H9 (cell line): Measurements from ENCODE around the gene TEX11. TPM values are rescaled to one million over a fixed set of nuclear protein-coding genes. Genes with fewer than 3 reads are reported as not detected.

Experiments
- DNase-seq: peaks from one replicate; pipeline ENCODE4 v3.0.0-alpha.2; 2017
- H2AFZ ChIP-seq: one replicate; pipeline ENCODE4 v1.6.1; 2013; ENCODE audit warnings: mild to moderate bottlenecking, low read length, control low read depth, moderate library complexity
- H2AK5ac ChIP-seq: 2 replicates; pipeline ENCODE4 v1.6.1; 2013; ENCODE audit warnings: low read length, control low read depth, mixed read lengths; ENCODE audit not compliant: insufficient read length
- H2BK120ac ChIP-seq: one replicate; pipeline ENCODE4 v1.6.1; 2013; ENCODE audit warnings: low read depth, mild to moderate bottlenecking, low read length, control low read depth, inconsistent platforms; ENCODE audit not compliant: poor library complexity, severe bottlenecking
- H2BK12ac ChIP-seq: 2 replicates; pipeline ENCODE4 v1.6.1; 2013; ENCODE audit warnings: low read length, control low read depth, mixed read lengths, low read depth; ENCODE audit not compliant: insufficient read length
- H2BK15ac ChIP-seq: 2 replicates; pipeline ENCODE4 v1.6.1; 2013; ENCODE audit warnings: low read depth, low read length, control low read depth
- H2BK20ac ChIP-seq: one replicate; pipeline ENCODE4 v1.6.1; 2013; ENCODE audit warnings: low read depth, mild to moderate bottlenecking, low read length, control low read depth, inconsistent platforms; ENCODE audit not compliant: poor library complexity, severe bottlenecking
- H2BK5ac ChIP-seq: 2 replicates; pipeline ENCODE4 v1.6.1; 2013; ENCODE audit warnings: low read length, control low read depth, mixed read lengths; ENCODE audit not compliant: insufficient read length
- H3K14ac ChIP-seq: 2 replicates; pipeline ENCODE4 v1.6.1; 2013; ENCODE audit warnings: low read length, control low read depth; ENCODE audit not compliant: insufficient read depth
- H3K18ac ChIP-seq: 2 replicates; pipeline ENCODE4 v1.6.1; 2013; ENCODE audit warnings: low read depth, mild to moderate bottlenecking, mixed read lengths, low read length, control low read depth; ENCODE audit not compliant: insufficient read length
- H3K23ac ChIP-seq: 2 replicates; pipeline ENCODE4 v1.6.1; 2013; ENCODE audit warnings: low read length, control low read depth, mixed read lengths, low read depth; ENCODE audit not compliant: insufficient read length
- H3K23me2 ChIP-seq: 2 replicates; pipeline ENCODE4 v1.6.1; 2013; ENCODE audit warnings: low read depth, mild to moderate bottlenecking, mixed read lengths, low read length, control low read depth; ENCODE audit not compliant: insufficient read length, poor library complexity, severe bottlenecking
- H3K27ac ChIP-seq: 2 replicates; pipeline ENCODE4 v1.5.1; 2013; ENCODE audit warnings: low read length, control low read depth, mixed read lengths, low read depth; ENCODE audit not compliant: insufficient read length
- H3K27me3 ChIP-seq: 2 replicates; pipeline ENCODE4 v1.6.1; 2013; ENCODE audit warnings: low read length, control low read depth, inconsistent platforms; ENCODE audit not compliant: insufficient read depth
- H3K4ac ChIP-seq: 2 replicates; pipeline ENCODE4 v1.6.1; 2013; ENCODE audit warnings: low read depth, mild to moderate bottlenecking, control low read depth, inconsistent platforms, low read length, moderate library complexity
- H3K4me1 ChIP-seq: 2 replicates; pipeline ENCODE4 v1.6.1; 2013; ENCODE audit warnings: low read length, control low read depth, inconsistent platforms; ENCODE audit not compliant: insufficient read depth
- H3K4me2 ChIP-seq: 2 replicates; pipeline ENCODE4 v1.6.1; 2013; ENCODE audit warnings: low read length, control low read depth, mixed read lengths; ENCODE audit not compliant: insufficient read length, insufficient read depth
- H3K56ac ChIP-seq: 2 replicates; pipeline ENCODE4 v1.6.1; 2013; ENCODE audit warnings: low read depth, mild to moderate bottlenecking, mixed read lengths, low read length, control low read depth; ENCODE audit not compliant: insufficient read length
- H3K79me1 ChIP-seq: 2 replicates; pipeline ENCODE4 v1.6.1; 2013; ENCODE audit warnings: low read depth, mild to moderate bottlenecking, moderate library complexity, low read length, control low read depth, inconsistent platforms; ENCODE audit not compliant: insufficient read depth, poor library complexity, severe bottlenecking
- H3K79me2 ChIP-seq: 2 replicates; pipeline ENCODE4 v1.6.1; 2013; ENCODE audit warnings: low read length, control low read depth, inconsistent platforms; ENCODE audit not compliant: insufficient read depth
- H3K9ac ChIP-seq: 2 replicates; pipeline ENCODE4 v1.6.1; 2013; ENCODE audit warnings: low read length, control low read depth, mixed read lengths; ENCODE audit not compliant: insufficient read length; ENCODE audit errors: extremely low read depth
- H3K9me3 ChIP-seq: one replicate; pipeline ENCODE4 v1.6.1; 2013; ENCODE audit warnings: low read depth, low read length, inconsistent platforms; ENCODE audit not compliant: control insufficient read depth
- H3T11ph ChIP-seq: one replicate; pipeline ENCODE4 v1.6.1; 2013; ENCODE audit warnings: mild to moderate bottlenecking, low read length, control low read depth, inconsistent platforms
- H4K20me1 ChIP-seq: one replicate; pipeline ENCODE4 v1.6.1; 2013; ENCODE audit not compliant: control insufficient read depth, insufficient read length, insufficient read depth
- H4K5ac ChIP-seq: 2 replicates; pipeline ENCODE4 v1.6.1; 2013; ENCODE audit warnings: low read depth, mild to moderate bottlenecking, mixed read lengths, low read length, control low read depth; ENCODE audit not compliant: insufficient read length
- H4K8ac ChIP-seq: replicated peaks from 2 replicates; pipeline ENCODE4 v1.6.1; 2013; ENCODE audit warnings: low read length, control low read depth, mixed read lengths, low read depth; ENCODE audit not compliant: insufficient read length
- H4K91ac ChIP-seq: 2 replicates; pipeline ENCODE4 v1.6.1; 2013; ENCODE audit warnings: low read depth, mild to moderate bottlenecking, moderate library complexity, mixed read lengths, low read length, control low read depth; ENCODE audit not compliant: insufficient read length
- H3K27ac Mint-ChIP-seq, 3 experiments: 2 replicates in 2 of 3; 3 replicates in 1 of 3; pipeline ENCODE4 v1.8.0; 2020 to 2021; ENCODE audit warnings: mixed read lengths in 3 of 3, mild to moderate bottlenecking in 1 of 3, moderate library complexity in 1 of 3
- H3K27me3 Mint-ChIP-seq: 2 replicates; pipeline ENCODE4 v1.8.0; 2021; ENCODE audit warnings: low read depth, mild to moderate bottlenecking, moderate library complexity, mixed read lengths
- H3K36me3 Mint-ChIP-seq, 3 experiments: 2 replicates in 2 of 3; 3 replicates in 1 of 3; pipeline ENCODE4 v1.8.0; 2020 to 2021; ENCODE audit warnings: low read depth in 3 of 3, mixed read lengths in 3 of 3; ENCODE audit not compliant: insufficient read depth in 1 of 3
- H3K4me1 Mint-ChIP-seq, 2 experiments: 2 replicates each; pipeline ENCODE4 v1.8.0; 2020; ENCODE audit warnings: mixed read lengths in 2 of 2
- H3K4me3 Mint-ChIP-seq, 2 experiments: 2 replicates in 1 of 2; 3 replicates in 1 of 2; pipeline ENCODE4 v1.8.0; 2020 to 2021; ENCODE audit warnings: mild to moderate bottlenecking in 2 of 2, mixed read lengths in 2 of 2, moderate library complexity in 1 of 2
- H3K9me3 Mint-ChIP-seq, 2 experiments: 2 replicates in 1 of 2; 3 replicates in 1 of 2; pipeline ENCODE4 v1.8.0; 2020; ENCODE audit warnings: mild to moderate bottlenecking in 2 of 2, mixed read lengths in 2 of 2, moderate library complexity in 1 of 2
- CTCF ChIP-seq: fragments of 200-600 bp; sonication (generic); conservative IDR thresholded peaks from 3 replicates; pipeline ENCODE4 v1.8.0; 2021; ENCODE audit warnings: antibody characterized with exemption, mild to moderate bottlenecking
- WGBS: extraction: QIAGEN DNeasy Blood & Tissue Kit; methylation state at CpG from one replicate; pipeline ENCODE4 v1.1.7; 2013; ENCODE audit warnings: missing lambda C conversion rate, low lambda C conversion rate, mixed read lengths; ENCODE audit not compliant: insufficient read length; ENCODE audit errors: extremely low coverage; 5-methylcytosine and 5-hydroxymethylcytosine counted together
- total RNA-seq: library from RNA; stranded (reverse); gene quantifications from 2 replicates; pipeline ENCODE4 v1.2.1, GENCODE V29; 2021

Gene TEX11
- total RNA-seq, 1 experiment from 2014 or later = 0.22 TPM

- Histone ChIP-seq H3K4ac (no peak overlapping the region), H4K20me1 (no peaks in the 10 kb centered on the region), H3K27ac (no peak overlapping the region), H3K27me3 (no peaks in the 10 kb centered on the region), H4K5ac (no peak overlapping the region), H2AK5ac (no peak overlapping the region), H3K23ac (no peak overlapping the region), H3K23me2 (no peaks in the 10 kb centered on the region), H3K14ac (no peak overlapping the region), H3K79me1 (no peaks in the 10 kb centered on the region), H3K4me1 (no peaks in the 10 kb centered on the region; the same call in 1 of the 2 replicates), H3K9ac (no peak overlapping the region), H2AFZ (no peak overlapping the region), H3K79me2 (no peaks in the 10 kb centered on the region), H3K56ac (no peak overlapping the region), H2BK20ac (no peak overlapping the region), H2BK5ac (no peak overlapping the region), H2BK120ac (no peak overlapping the region), H3K4me2 (no peak overlapping the region), H3K18ac (no peak overlapping the region), H3K9me3 (peaks cover 5% of the 10 kb centered on the region), H4K91ac (no peak overlapping the region), H3T11ph (no peak overlapping the region), H2BK12ac (no peak overlapping the region), H2BK15ac (no peak overlapping the region), H4K8ac (no peak overlapping the region)
- no peak for DNase-seq
- Mint-ChIP-seq H3K27ac (no peak overlapping the region), H3K36me3 (peaks cover 0 to 3% (median 2%) of the 10 kb centered on the region in 3 experiments; a peak in 2 of 7 replicates), H3K27me3 (no peaks in the 10 kb centered on the region), H3K9me3 (peaks cover 42 to 49% of the 10 kb centered on the region in 2 experiments), H3K4me1 (peaks cover 4 to 10% of the 10 kb centered on the region in 2 experiments), H3K4me3 (no peak overlapping the region)
- no peak for TF ChIP-seq CTCF
- WGBS = no CpG with 5 or more reads among the region's 4 CpGs
Observed at GRCh38 chrX:70916754-70917153, 8.2 kb upstream of the TEX11 start.
